GM03348 (cell line): Measurements from ENCODE around the gene C11orf58.

Source experiments
- DNase-seq: peaks from one replicate; pipeline ENCODE4 v3.0.0; 2012; ENCODE audit warnings: low spot score

The C11orf58 gene

DNA sequence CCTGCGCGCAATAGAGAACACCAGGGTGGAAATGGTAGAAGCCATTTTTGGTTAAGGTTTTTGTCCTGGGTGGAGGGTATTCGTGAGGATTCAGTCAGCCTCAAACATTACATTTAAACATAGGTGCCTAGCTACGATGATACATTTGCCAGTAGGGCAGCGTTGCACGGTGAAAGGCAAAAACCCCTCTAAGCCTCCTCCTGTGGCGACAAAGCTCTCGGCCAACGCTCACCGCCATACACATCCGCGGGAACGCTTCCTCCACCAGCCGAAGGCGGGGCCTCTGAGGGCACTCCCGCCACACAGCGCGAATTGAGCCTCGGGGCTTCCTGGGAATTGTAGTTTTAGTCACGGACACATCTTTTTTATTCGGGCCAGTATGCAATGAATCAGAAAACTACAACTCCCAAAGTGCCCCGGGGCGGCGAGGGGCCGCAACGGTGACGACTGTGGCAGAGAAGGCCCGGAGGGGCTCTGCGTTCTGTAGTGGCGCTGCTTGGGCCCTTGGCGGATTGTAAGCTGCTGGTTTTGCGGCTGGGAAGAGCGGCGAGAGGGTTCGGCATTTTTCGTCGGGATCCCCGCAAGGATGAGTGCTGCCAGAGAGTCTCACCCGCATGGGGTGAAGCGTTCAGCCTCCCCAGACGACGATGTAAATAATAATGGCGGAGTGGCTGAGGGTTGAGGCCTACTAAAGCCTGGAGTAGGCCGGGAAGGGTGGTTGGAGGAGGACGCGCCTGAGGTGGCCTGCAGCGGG, at the start of gene C11orf58:
Gene C11orf58 (plus strand): TSS at position 455 of the 754 bp plus-strand sequence. CDS start 132 bp downstream, at position 587.
- DNase-seq: peak; percentile 95

GRCh38 chr11:16690086-16690485, 48.4 kb upstream of the C11orf58 start:
- DNase-seq: no peak

GRCh38 chr11:16703795-16704194, 34.7 kb upstream of the C11orf58 start:
- no peak for DNase-seq

GRCh38 chr11:16713594-16713993, 24.9 kb upstream of the C11orf58 start:
- DNase-seq: no peak

- no peak for DNase-seq
Observed at GRCh38 chr11:16722581-16723344, 15.7 kb upstream of the C11orf58 start.

DNA sequence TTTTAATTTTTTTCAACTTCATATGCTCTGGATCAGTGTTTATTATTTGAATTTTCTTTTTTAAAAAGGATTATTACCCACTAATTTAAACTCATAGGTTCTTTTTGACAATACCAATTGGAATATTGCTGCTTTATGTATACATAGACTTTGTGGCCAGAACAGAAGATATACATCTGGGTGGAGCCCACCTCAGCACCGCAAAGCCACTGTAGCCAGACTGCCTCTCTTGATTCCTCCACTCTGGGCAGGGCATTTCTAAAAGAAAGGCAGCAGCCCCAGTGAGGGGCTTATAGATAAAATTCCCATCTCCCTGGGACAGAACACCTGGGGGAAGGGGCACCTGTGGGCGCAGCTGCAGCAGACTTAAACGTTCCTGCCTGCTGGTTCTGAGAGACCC, 10.6 kb upstream of the C11orf58 start:
- DNase-seq: no peak

DNA sequence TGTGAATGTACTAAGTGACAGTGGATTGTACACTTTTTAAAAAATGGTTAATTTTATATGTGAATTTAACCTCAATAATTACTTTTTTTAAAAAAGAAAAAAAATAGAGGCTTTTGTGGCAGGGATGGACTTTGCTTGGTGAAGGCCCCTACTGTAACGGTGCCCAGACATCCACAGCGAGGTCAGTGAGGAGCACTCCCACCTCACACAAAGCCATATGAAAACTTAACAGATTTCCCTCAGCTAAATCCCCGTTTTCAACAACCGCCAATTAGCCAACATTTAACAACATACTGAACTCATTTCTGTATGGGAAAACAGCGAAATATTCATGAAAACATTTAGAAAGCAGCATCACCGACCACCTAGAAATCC, 642 bp upstream of the C11orf58 start:
- DNase-seq: peak; percentile 16

GRCh38 chr11:16738947-16739815, 734 bp downstream of the C11orf58 start:
- peak; percentile 17 for DNase-seq

GRCh38 chr11:16741473-16741872, 3.0 kb downstream of the C11orf58 start:
- no peak for DNase-seq

DNA sequence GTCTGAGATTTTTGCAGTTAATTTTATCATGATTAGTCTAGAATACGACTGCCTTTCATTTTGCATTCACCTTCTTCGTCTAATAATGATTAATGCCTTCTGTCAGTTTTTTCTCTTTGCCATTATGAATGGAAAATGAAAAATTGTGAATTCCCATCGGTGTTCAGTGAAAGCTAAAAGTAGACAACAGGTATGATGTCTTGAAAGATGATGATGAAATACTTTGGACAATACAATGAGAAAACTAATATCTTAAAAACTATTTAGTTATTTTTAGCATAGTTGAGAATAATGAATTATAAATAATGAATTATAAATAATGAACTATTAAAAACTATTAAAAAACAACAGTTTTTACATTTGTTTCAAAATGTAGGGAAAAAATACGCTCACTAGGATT, 5.0 kb downstream of the C11orf58 start:
- DNase-seq: no peak

DNA sequence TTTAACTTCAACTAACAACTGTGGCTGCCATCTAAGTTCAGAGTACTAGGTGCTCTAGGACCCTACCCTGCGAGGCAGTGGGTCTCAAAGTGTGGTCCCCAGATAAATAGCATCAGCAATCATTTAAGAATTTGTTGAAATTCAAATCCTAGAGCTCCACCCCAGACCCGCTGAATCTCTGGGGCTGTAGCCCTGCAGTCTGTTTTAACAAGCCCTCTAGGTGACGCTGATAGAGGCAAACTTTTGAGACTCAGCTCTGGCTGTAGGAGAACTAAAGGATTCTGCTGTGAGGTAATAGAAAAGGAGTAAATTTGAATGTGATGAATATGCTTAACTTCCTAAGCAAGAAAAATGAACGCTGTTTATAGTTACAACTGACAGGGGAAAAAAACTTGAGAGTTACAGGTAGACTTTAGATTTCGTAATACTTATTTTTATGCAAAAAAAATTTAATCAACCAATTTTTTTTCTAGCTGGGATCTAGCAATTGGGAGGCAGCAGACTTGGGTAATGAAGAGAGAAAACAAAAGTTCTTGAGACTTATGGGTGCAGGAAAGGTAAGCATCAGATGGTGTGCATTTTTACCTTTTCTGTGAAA, 5.8 kb downstream of the C11orf58 start:
- DNase-seq: no peak

- DNase-seq: no peak
Observed at GRCh38 chr11:16745950-16746605, 7.6 kb downstream of the C11orf58 start.

DNA sequence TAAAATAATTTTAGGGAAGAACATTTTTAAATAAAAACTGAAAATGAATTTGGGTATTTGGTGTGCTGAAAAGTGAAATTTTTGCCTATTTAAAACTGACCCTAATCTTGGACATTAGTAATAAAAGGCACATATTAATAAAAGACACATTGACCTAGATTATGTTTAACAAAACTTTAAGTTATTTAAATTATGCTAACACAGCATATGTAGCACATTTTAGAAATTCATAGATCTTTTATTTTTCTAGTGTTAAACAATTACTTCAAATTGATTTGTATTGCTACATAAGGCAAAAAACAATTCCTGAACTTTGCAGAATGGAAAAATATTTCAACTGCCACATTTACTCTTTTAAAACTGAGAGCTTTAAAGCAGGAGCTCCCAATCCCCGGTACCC, 10.6 kb downstream of the C11orf58 start:
- no peak for DNase-seq

- DNase-seq: no peak
Observed at GRCh38 chr11:16749666-16750065, 11.2 kb downstream of the C11orf58 start.

GRCh38 chr11:16750417-16750816, 12.0 kb downstream of the C11orf58 start:
- DNase-seq: no peak

DNA sequence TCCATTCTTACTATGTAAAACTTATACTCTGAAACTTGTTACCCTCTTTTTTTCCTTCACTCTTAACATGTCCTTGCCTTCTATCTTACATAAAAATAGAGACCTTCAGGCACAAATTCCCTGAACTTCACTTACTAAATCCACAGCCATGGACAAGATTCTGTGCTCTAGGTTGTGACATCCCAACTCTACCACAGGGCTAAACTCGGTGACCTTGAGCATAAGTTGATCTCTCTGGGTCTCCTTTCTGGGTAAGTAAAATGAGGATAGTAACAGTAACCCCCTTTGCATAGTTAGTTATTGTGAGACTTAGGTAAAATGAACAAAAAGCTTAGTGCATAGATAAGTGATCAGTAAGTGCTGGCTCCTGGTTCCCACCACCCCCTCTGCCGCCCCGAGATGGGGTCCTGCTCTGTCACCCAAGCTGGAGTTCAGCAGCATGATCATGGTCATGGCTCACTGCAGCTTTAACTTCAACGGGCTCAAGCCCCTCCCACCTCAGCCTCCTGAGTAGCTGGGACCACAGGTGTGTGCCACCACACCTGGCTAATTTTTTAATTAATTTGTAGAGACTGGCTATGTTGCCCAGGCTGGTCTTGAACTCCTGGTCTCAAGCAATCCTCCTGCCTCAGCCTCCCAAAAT, 20.1 kb downstream of the C11orf58 start:
- DNase-seq: no peak

DNA sequence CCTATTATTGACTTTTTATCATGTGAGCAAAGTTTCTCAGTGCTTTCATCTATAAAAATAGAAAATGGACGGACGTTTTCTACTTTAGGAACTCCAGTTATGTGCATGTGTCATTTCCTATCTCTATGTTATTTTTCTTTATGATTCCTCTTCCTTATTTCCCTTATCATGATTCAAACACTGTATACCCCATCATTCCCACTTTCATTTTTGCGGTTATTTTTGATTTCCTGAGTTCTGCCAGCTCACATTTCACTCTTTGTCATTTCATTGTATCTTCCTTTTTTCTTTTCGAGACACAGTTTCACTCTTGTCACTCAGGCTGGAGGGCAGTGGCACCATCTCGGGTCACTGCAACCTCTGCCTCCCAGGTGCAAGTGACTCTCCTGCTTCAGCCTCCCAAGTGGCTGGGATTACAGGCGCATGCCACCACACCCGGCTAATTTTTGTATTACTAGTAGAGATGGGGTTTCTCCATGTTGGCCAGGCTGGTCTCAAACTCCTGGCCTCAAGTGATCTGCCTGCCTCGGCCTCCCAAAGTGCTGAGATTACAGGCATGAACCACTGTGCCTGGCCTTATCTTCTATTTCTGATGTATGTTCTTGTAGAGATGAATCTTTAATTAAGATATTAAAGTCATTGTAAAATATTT, 21.5 kb downstream of the C11orf58 start:
- DNase-seq: no peak

DNA sequence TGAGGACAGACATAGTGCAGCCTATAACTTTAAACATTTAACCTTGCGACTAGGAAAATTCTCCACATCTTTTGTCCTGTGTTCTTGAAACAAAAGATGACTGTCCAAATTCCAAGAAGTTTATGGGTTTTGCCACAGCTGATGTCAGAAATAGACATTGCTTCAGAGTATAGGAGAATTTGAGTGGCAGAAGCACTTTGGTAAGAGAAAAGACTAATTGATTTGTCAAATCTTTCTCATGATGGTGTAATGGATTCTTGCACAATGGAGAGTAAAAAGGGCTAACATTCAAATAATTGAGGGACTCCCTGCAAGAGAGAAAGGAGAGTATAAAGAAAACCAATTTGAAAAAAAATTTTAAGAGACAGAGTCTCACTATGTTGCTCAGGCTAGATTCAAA, 25.3 kb downstream of the C11orf58 start:
- DNase-seq: no peak

- DNase-seq: no peak
Observed at GRCh38 chr11:16764888-16765287, 26.4 kb downstream of the C11orf58 start.

- no peak for DNase-seq
Observed at GRCh38 chr11:16767137-16767536, 28.7 kb downstream of the C11orf58 start.

- DNase-seq: no peak
Observed at GRCh38 chr11:16767957-16768356, 29.5 kb downstream of the C11orf58 start.
